HepG2 (cell line): ENCODE results near the gene MYORG. TPM values are rescaled to one million over a fixed set of nuclear protein-coding genes. Genes with fewer than 3 reads are reported as not detected.

Experiments
- ATAC-seq: fragments of 200-7000 bp; cut with Tn5 transposase; 3 replicates; pipeline ENCODE4 v1.9.1; 2020; ENCODE audit warnings: mild to moderate bottlenecking, moderate library complexity
- BruUV-seq: library from RNA; stranded (reverse); fragments of 400-500 nt; replicated peaks from 2 replicates; lab custom pipeline; 2021; lab: Mats Ljungman, UMichigan
- CTCF ChIA-PET: fragments of 300-600 bp; formaldehyde crosslinking; extraction: SDS; loops from one replicate; lab custom pipeline; 2021; ENCODE audit warnings: low total read pairs, inconsistent platforms, low intra/inter-chr PET ratio; lab: Yijun Ruan, JAX
- POLR2A ChIA-PET: fragments of 350-600 bp; sonication (Branson Sonifier 250); formaldehyde crosslinking; loops from one replicate; lab custom pipeline; 2020; ENCODE audit warnings: antibody characterized with exemption, inconsistent platforms; lab: Yijun Ruan, JAX
- DNase-seq: peaks from one replicate; pipeline ENCODE4 v3.0.0-alpha.2; 2015; ENCODE audit warnings: low spot score
- FAIRE-seq: peaks from 3 replicates; lab custom pipeline; 2011; peaks lifted over from hg19 to GRCh38; lab: Jason Lieb, UNC
- H2AFZ ChIP-seq: one replicate; pipeline ENCODE4 v1.6.1; 2011; ENCODE audit warnings: low read length, inconsistent platforms
- H3K27ac ChIP-seq: fragments of 300-600 bp; 3 replicates; pipeline ENCODE4 v1.8.0; 2011; ENCODE audit warnings: mixed run types, mild to moderate bottlenecking, mixed read lengths, low read length, inconsistent platforms; ENCODE audit not compliant: insufficient read depth; ENCODE audit errors: extremely low read length
- H3K27me3 ChIP-seq, 2 experiments: fragments of 200-600 bp in 1 of 2; 2 replicates in 1 of 2; 3 replicates in 1 of 2; pipeline versions ENCODE4 v1.6.0 to v1.8.0; 2011; ENCODE audit warnings: low read length in 2 of 2, mild to moderate bottlenecking in 2 of 2, moderate library complexity in 2 of 2, inconsistent platforms in 1 of 2; ENCODE audit not compliant: insufficient read depth in 2 of 2, control insufficient read depth in 1 of 2
- H3K36me3 ChIP-seq, 2 experiments: fragments of 200-600 bp in 1 of 2; replicated peaks in 1 of 2; 2 replicates in 1 of 2; 3 replicates in 1 of 2; pipeline versions ENCODE4 v1.5.1 to v1.8.0; 2011; ENCODE audit warnings: low read length in 2 of 2, inconsistent platforms in 1 of 2; ENCODE audit not compliant: insufficient read depth in 2 of 2, control insufficient read depth in 1 of 2
- H3K4me1 ChIP-seq: 2 replicates; pipeline ENCODE4 v1.5.1; 2012; ENCODE audit warnings: low read length, inconsistent platforms; ENCODE audit not compliant: insufficient read depth
- H3K4me2 ChIP-seq: 2 replicates; pipeline ENCODE4 v1.6.0; 2011; ENCODE audit warnings: low read depth, low read length, inconsistent platforms
- H3K4me3 ChIP-seq, 3 experiments: fragments of 200-600 bp in 1 of 3; sonication (generic), shearing (Covaris generic) in 1 of 3; replicated peaks in 1 of 3; 2 replicates each; pipeline ENCODE4 v1.5.1; 2011 to 2016; ENCODE audit warnings: low read length in 3 of 3, inconsistent platforms in 2 of 3, low read depth in 2 of 3, mild to moderate bottlenecking in 2 of 3, control low read depth in 1 of 3, mixed read lengths in 1 of 3; ENCODE audit not compliant: insufficient read depth in 1 of 3
- H3K79me2 ChIP-seq: one replicate; pipeline ENCODE4 v1.6.1; 2011; ENCODE audit warnings: low read length, inconsistent platforms; ENCODE audit not compliant: insufficient read depth
- H3K9ac ChIP-seq: 2 replicates; pipeline ENCODE4 v1.6.0; 2011; ENCODE audit warnings: mild to moderate bottlenecking, low read depth, low read length, inconsistent platforms; ENCODE audit not compliant: insufficient read depth
- H3K9me3 ChIP-seq: 2 replicates; pipeline ENCODE4 v1.5.1; 2012; ENCODE audit warnings: mild to moderate bottlenecking, low read length
- H4K20me1 ChIP-seq: 2 replicates; pipeline ENCODE4 v1.6.0; 2011; ENCODE audit warnings: inconsistent platforms, mild to moderate bottlenecking, low read length, moderate library complexity; ENCODE audit not compliant: insufficient read depth
- ATAD3A ChIP-seq: sonication (generic); formaldehyde crosslinking; IDR thresholded peaks from 2 replicates; pipeline ENCODE4 v1.4.0; 2020; ENCODE audit warnings: missing genetic modification reagents
- CREB3 ChIP-seq: sonication (generic); formaldehyde crosslinking; IDR thresholded peaks from 2 replicates; pipeline ENCODE4 v1.5.0; 2020; ENCODE audit warnings: missing genetic modification reagents
- ETV6 ChIP-seq: sonication (generic); formaldehyde crosslinking; conservative IDR thresholded peaks from 2 replicates; pipeline ENCODE4 v1.4.0; 2020; ENCODE audit warnings: missing genetic modification reagents
- ISL2 ChIP-seq: sonication (generic); formaldehyde crosslinking; IDR thresholded peaks from 2 replicates; pipeline ENCODE4 v1.5.0; 2020; ENCODE audit warnings: missing genetic modification reagents
- NFIC ChIP-seq: IDR thresholded peaks from 2 replicates; pipeline ENCODE4 v1.6.1; 2012; ENCODE audit warnings: mild to moderate bottlenecking, low read length, inconsistent platforms
- NFKB2 ChIP-seq: sonication (generic); formaldehyde crosslinking; IDR thresholded peaks from 2 replicates; pipeline ENCODE4 v1.4.0; 2020; ENCODE audit warnings: missing genetic modification reagents, borderline replicate concordance
- RBFOX2 ChIP-seq: fragments of 200-400 bp; formaldehyde crosslinking; IDR thresholded peaks from 2 replicates; pipeline ENCODE4 v1.6.1; 2017; ENCODE audit warnings: low read depth, mild to moderate bottlenecking, low read length
- RCOR2 ChIP-seq: IDR thresholded peaks from 2 replicates; pipeline ENCODE4 v1.6.1; 2016; ENCODE audit warnings: missing biosample characterization, missing genetic modification reagents
- SAFB2 ChIP-seq: sonication (generic); formaldehyde crosslinking; IDR thresholded peaks from 2 replicates; pipeline ENCODE4 v1.5.1; 2020; ENCODE audit warnings: missing genetic modification reagents, low read depth, mild to moderate bottlenecking, borderline replicate concordance
- SMYD3 ChIP-seq: sonication (generic); formaldehyde crosslinking; IDR thresholded peaks from 2 replicates; pipeline ENCODE4 v1.8.1; 2023; ENCODE audit warnings: mild to moderate bottlenecking, missing genetic modification reagents
- ZFP36 ChIP-seq: fragments of 150-350 bp; IDR thresholded peaks from 2 replicates; pipeline ENCODE4 v1.6.1; 2018; ENCODE audit warnings: borderline replicate concordance, low read length, low read depth; ENCODE audit not compliant: partially characterized antibody
- ZMYM3 ChIP-seq: sonication (generic); formaldehyde crosslinking; IDR thresholded peaks from 2 replicates; pipeline ENCODE4 v1.5.1; 2020; ENCODE audit warnings: mild to moderate bottlenecking, missing genetic modification reagents
- ZNF124 ChIP-seq: sonication (generic); formaldehyde crosslinking; IDR thresholded peaks from 2 replicates; pipeline ENCODE4 v1.4.0; 2020; ENCODE audit warnings: missing genetic modification reagents
- ZNF180 ChIP-seq: sonication (generic); formaldehyde crosslinking; IDR thresholded peaks from 2 replicates; pipeline ENCODE4 v1.4.0; 2020; ENCODE audit warnings: low read depth, missing genetic modification reagents, borderline replicate concordance
- ZNF432 ChIP-seq: sonication (generic); formaldehyde crosslinking; IDR thresholded peaks from 2 replicates; pipeline ENCODE4 v1.5.0; 2020; ENCODE audit warnings: missing genetic modification reagents, mild to moderate bottlenecking, borderline replicate concordance
- ZNF510 ChIP-seq: sonication (generic); formaldehyde crosslinking; IDR thresholded peaks from 2 replicates; pipeline ENCODE4 v1.4.0; 2020; ENCODE audit warnings: low read depth, mild to moderate bottlenecking, missing genetic modification reagents
- ZNF644 ChIP-seq: IDR thresholded peaks from 2 replicates; pipeline ENCODE4 v1.6.1; 2016; ENCODE audit warnings: low read depth
- ZNF746 ChIP-seq: sonication (generic); formaldehyde crosslinking; IDR thresholded peaks from 2 replicates; pipeline ENCODE4 v1.8.0; 2022; ENCODE audit warnings: mild to moderate bottlenecking, missing genetic modification reagents
- ZNF83 ChIP-seq: sonication (generic); formaldehyde crosslinking; IDR thresholded peaks from 2 replicates; pipeline ENCODE4 v1.4.0; 2020; ENCODE audit warnings: missing genetic modification reagents, mild to moderate bottlenecking, borderline replicate concordance
- WGBS: methylation state at CpG from one replicate; pipeline ENCODE4 v1.1.6; 2017; ENCODE audit warnings: low lambda C conversion rate; 5-methylcytosine and 5-hydroxymethylcytosine counted together
- in situ Hi-C: cut with HindIII; loops from 2 replicates; pipeline ENCODE4 v1.10.0; 2017; ENCODE audit warnings: low pct_unique_long_range_greater_than_20kb; ENCODE audit not compliant: extremely low pct_ligation_motif_present
- intact Hi-C: fragments of 100-400 bp; cut with micrococcal nuclease; formaldehyde crosslinking; loops from one replicate; pipeline ENCODE4 v1.10.0; 2022; ENCODE audit not compliant: unreplicated experiment
- polyA plus RNA-seq, 8 experiments: library from polyadenylated mRNA; depleted of rRNA in 3 of 8; stranded (reverse) in 7 of 8; unstranded in 1 of 8; fragments of >200 nt; fragmentation: Illumina TruSeq in 4 of 8; extraction: Trizol in 4 of 8; gene quantifications; 2 replicates each; pipeline versions ENCODE4 v1.2.1 to v1.2.3, GENCODE V29; 2011 to 2016; ENCODE audit warnings: low read depth in 4 of 8, missing spikeins in 1 of 8, mixed read lengths in 1 of 8; ENCODE audit not compliant: insufficient read depth in 1 of 8
- total RNA-seq, 5 experiments: library from RNA; depleted of rRNA; stranded (reverse); fragments of >200 nt; fragmentation: Illumina TruSeq; extraction: Trizol; gene quantifications; 2 replicates each; pipeline ENCODE4 v1.2.3, GENCODE V29; 2016; ENCODE audit warnings: low read depth in 1 of 5
- TF ChIP-seq, protein P1 (sequence below): sonication (generic); formaldehyde crosslinking; IDR thresholded peaks from 2 replicates; pipeline ENCODE4 v1.4.0; 2020; ENCODE audit warnings: low read depth, mild to moderate bottlenecking, missing genetic modification reagents

Gene MYORG
- total and polyA plus RNA-seq, 2 of the 13 experiments (the other 11 are each of a cell fraction or from before 2014, with no cell fraction given) = 11.1 to 22.4 TPM

- Histone ChIP-seq H3K79me2 (peaks cover 22% of the 10 kb centered on the region), H3K4me3 (peak overlapping the region; percentile 36 to 79 (median 74)), H3K4me2 (peak overlapping the region; percentile 86), H2AFZ (peak overlapping the region; percentile 62), H3K36me3 (peaks cover under 1 to 1% of the 10 kb centered on the region in 2 experiments; a peak in 1 of 5 replicates), H3K4me1 (peaks cover 61% of the 10 kb centered on the region), H3K27ac (peak overlapping the region; percentile 61), H4K20me1 (no peaks in the 10 kb centered on the region), H3K27me3 (no peaks in the 10 kb centered on the region; a peak in 1 of 5 replicates), H3K9me3 (no peaks in the 10 kb centered on the region), H3K9ac (peak overlapping the region; percentile 65)
- CTCF ChIA-PET = interaction anchor here (7.2 kb wide), 1 partner anchor 45 kb away, joined by 143 read pairs; the partner anchor contains the start of genes KIF24 and NUDT2
- BruUV-seq = no TSS peak
- ATAC-seq = no peak
- POLR2A ChIA-PET = interaction anchor here (1.0 to 9.2 kb wide), 10 partner anchors 9 to 260 kb away, joined by 4 to 162 read pairs (median 8); partner anchors contain the start of gene SIGMAR1
- whole genome bisulfite sequencing = 13% methylated on average over 3 of the region's 21 CpGs
- intact Hi-C loops (loop anchor here (1.0 to 5.0 kb wide), 2 partner anchors 25 to 125 kb away; no protein-coding TSS in a partner anchor), in situ Hi-C loops (loop anchor here (5.0 kb wide), 1 partner anchor 45 kb away; no protein-coding TSS in a partner anchor)
- no peak for FAIRE-seq
- DNase-seq = no peak
- TF ChIP-seq ZFP36 (no peak), ZNF746 (0 out of 2 replicates have a peak, but pooled peaks have one; percentile 43), ZNF432 (CRISPR knock-in tag) (no peak), ZNF180 (no peak), SMYD3 (CRISPR knock-in tag) (no peak), NFKB2 (CRISPR knock-in tag) (peak; percentile 5; the same call in 1 of the 2 replicates), ETV6 (CRISPR knock-in tag) (no peak), ATAD3A (CRISPR knock-in tag) (no peak), SAFB2 (CRISPR knock-in tag) (no peak), ZNF510 (CRISPR knock-in tag) (0 out of 2 replicates have a peak, but pooled peaks have one; percentile 8), RBFOX2 (no peak), ZMYM3 (CRISPR knock-in tag) (no peak), ZNF644 (CRISPR knock-in tag) (no peak), RCOR2 (no peak), ZNF124 (CRISPR knock-in tag) (0 out of 2 replicates have a peak, but pooled peaks have one; percentile 2), ZNF83 (CRISPR knock-in tag) (no peak), NFIC (no peak), CREB3 (no peak), ISL2 (CRISPR knock-in tag) (no peak)
- TF ChIP-seq, protein P1, sequence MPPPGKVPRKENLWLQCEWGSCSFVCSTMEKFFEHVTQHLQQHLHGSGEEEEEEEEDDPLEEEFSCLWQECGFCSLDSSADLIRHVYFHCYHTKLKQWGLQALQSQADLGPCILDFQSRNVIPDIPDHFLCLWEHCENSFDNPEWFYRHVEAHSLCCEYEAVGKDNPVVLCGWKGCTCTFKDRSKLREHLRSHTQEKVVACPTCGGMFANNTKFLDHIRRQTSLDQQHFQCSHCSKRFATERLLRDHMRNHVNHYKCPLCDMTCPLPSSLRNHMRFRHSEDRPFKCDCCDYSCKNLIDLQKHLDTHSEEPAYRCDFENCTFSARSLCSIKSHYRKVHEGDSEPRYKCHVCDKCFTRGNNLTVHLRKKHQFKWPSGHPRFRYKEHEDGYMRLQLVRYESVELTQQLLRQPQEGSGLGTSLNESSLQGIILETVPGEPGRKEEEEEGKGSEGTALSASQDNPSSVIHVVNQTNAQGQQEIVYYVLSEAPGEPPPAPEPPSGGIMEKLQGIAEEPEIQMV (CRISPR knock-in tag) = 0 out of 2 replicates have a peak, but pooled peaks have one; percentile 6
Measured at GRCh38 chr9:34377404-34377746, 677 bp upstream of the MYORG start.
